HG03469 (cell line): ENCODE results near the gene CTDNEP1.

Source experiments
- ATAC-seq: cut with Tn5 transposase; IDR thresholded peaks from one replicate; pipeline ENCODE4 v1.9.1; 2021; ENCODE audit warnings: mild to moderate bottlenecking, moderate library complexity, moderate number of reproducible peaks; ENCODE audit not compliant: unreplicated experiment

CTDNEP1 gene

DNA sequence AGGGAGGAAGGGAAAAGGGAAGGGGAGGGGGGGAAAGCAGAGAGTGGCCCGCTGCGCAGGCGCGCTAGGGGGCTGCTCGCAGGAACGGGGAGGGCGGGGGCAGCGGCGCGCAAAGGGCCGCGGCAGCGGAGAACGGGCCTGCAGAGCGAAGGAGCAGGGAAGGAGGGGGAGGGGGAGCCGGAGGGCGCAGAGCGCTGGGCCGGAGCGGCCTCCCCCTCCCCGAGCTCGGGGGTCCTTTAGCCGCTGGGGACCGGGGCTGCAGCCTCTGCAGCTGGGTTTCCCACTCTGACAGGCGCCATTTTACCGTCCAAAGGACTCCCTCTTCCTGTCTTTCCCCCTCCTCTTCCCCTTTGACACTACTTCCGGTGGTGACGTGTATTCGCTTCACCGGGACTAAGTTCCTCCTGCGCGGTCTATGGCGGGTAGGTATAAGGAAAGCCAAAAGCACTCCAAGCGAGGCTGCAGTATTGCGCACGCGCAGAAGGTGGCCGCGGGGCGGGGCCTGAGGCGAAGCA is at the start of gene CTDNEP1:
Gene CTDNEP1 (minus strand): TSS at position 74 of the 515 bp plus-strand sequence. CDS start 438 bp downstream, outside the sequence.
- ATAC-seq, result peak; percentile 70

DNA sequence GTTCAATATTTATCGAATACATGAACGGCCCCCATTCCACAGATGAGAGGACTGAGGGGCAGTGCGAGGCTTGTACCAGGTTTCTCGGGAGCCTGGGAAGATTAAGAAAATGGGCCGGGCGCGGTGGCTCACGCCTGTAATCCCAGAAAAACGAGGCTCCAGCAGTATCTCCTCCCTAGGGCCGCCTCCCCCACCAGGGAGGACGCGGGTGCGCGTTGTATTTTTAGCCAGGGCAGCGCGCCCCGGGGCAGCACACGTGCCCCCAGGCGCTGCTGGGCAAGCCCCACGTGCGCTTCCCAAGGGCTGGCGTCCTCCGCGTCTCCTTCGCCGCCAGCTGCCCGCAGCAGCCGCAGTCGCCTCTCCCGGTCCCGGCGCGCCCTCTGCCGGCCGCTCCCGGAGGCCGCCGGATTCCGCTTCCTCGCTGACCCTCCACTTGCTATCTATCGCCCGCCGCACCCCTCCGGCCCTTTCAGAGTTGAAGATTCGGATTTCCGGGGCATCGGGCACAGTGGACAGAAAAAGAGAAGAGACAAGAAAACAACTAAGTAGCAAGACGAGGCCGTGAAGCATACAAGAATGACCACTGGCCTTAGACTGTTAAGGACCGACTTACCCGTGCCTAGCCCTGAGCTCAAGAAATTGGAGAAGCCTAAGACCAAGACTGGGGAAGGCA is 44.8 kb upstream of the CTDNEP1 start:
- no peak for ATAC-seq

DNA sequence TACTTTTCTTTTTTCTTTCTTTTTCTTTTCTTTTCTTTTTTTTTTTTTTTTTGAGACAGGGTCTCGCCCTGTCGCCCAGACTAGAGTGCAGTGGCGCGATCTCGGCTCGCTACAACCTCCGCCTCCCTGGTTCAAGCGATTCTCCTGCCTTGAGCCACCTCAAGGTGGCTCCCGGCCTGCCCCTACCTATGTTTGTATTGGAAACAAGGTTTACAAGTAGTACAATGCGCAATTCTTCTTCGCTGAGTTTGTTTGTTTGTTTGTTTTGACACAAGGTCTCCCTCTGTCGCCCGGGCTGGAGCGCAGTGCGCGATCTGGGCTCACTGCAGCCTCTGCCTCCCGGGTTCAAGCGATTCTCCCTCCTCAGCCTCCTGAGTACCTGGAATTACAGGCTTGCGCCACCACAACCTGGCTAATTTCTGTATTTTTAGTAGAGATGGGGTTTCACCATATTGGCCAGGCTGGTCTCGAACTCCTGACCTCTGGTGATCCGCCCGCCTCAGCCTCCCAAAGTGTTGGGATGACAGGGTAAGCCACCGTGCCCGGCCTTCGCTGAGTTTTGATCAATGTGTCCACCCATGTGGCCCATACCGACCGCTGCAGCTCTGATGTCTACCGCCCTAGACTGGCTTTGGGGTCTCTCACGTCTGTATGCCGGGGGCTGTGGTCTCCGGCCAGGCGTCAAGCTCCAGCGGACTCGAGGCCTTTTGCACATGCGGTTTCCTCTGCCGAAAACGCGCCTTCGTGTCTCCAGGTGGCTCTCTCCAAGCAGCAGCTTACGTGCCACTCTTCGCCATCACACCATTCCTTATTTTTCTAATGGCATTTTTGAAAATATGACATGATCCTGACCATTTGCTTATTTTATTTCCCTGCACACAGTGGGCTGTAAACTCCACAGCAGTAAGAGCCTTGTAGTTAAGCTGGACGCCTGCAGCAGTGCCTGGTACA is 44.0 kb upstream of the CTDNEP1 start:
- no peak for ATAC-seq

DNA sequence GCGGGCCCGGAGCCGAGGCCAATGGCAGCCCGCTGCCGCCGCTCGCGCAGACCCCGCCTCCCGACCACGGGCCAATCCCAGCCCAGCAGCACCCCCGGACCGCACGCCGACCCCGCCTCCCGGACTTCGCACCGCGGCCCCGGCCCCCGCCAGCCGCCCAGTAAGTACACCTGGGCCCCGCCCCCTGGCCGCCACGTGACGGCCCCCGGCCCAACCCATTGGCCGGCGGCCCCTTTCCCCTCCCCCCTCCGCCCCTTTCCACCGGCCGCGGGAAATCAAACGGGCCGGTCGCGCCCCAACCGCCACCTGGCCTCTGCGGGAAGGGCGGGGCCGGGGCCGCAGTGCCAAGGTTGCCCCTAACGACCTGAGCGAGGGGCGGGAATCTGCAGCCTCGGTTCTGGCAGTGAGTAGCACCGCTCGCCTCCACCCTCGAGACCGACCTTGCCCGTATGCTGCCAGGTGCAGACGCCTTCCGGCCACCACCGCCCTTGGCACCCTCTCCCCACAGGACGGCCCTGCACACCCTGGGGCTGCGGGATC is 43.1 kb upstream of the CTDNEP1 start, which contains the start of gene YBX2:
Gene YBX2 (minus strand): TSS at position 26 of the 540 bp plus-strand sequence. CDS start 139 bp downstream, outside the sequence.
- ATAC-seq, result no peak

DNA sequence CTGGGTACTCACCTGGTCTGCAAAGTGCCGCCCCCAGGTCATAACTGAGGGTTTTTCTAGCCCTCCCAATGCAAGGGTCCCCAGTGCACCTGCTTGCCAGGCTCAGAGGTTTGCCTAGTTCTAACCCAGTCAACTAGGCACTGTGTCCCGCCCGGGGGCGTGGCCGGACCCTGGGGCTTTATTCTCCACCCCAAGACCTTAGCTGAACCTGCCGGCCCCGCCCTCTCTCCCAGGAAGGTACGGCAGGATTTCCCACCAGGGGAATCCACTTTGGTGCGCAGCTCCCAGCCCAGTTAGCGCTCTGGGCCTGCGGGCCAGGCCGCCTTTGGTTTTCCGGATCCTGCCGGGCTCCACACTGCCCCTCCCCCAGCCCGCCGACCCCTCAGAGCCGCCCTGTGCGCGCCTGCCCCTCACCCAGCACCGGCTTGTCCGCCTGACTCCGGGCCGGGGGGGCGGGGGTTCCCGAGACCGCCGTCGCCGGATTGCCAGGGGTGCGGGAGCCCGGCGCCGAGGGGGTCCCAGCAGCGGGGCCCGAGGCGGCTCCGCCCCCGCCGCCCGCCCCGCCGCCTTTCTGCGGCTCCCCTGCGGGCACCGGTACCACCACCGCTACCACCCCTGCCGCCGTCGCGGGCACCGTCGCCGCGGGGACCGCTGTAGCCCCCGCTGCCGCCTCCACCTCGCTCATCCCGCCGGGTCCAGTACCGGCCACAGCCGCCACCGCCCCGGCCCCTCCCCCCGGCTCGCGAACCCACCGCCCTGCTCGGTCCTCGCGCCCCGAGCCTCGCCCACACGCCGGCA is 42.5 kb upstream of the CTDNEP1 start:
- ATAC-seq, result no peak

DNA sequence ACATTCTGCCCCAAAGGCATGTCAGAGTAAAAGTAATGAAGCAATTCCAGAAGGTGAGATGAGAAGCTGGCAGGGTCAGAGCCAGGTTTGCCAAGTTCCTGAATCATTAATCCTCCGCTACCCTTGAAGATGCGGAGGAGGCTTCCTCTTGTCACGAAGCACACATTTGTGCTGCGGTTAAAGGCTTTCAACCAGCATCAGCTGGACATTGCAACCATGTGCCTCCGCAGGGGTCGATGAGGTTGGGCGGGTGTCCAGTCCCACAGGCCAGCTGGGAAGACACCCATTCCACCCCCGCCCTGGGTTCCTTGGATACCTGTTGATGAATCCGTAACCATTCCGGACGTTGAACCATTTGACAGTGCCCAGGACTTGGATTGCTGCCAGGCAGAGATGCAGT is 41.6 kb upstream of the CTDNEP1 start:
- ATAC-seq, result no peak

DNA sequence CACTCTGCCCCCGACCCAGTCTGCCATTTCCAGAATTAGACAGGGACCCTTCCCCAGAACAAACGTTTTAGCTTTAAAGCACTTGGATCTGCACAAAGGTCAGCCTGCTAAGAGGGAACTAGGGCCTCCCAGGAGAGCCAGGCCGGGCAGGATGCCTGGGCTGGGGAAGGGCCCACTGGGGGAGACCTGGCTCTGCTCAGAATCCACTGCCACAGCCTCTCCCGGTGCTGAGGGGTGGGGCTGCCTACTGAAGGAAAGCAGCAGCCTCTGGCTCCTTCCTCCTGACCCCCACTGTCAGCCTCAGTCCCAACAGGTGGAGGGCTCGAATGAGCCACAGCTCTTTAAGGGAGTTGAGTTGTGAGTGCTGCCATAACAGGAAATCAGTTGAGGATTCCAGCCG is 41.2 kb upstream of the CTDNEP1 start:
- ATAC-seq, result no peak

DNA sequence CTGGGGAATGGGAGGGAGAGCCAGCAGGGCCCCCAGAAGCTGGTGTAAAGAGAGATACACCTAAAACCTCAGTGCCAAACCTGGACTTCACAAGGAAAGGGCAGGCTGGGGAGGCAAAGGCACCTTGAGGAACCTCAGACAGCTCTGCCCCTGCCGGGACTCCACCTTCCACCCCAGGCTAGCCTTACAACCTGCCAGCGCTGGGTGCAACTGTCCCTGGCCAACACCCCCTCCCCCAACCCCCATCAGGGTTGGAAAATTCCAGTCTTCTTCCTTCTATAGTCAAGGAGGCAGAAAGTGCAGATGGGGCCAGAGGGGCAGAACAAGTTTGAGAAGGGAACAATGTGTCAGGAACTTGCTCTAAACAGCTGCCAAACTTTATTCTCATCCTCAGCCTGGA is 40.7 kb upstream of the CTDNEP1 start:
- no peak for ATAC-seq

DNA sequence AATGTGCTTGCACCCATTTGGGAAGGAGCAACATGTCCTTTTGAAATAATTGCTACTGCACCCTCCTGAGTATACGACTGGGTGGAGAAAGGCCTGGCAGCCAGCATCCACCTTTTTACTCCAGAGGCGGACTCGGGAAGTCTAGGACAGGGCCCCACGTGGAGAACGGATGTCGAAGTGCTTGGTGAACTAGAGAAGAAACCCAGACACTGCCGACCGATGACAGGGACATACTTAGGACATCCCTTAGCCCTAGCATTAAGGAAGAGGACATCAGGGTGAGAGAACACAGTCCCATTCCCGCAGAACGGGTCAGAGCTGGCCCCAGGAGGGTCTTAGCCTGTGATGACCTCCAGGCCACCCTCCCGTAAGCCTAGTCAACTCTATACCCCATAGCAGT is 39.2 kb upstream of the CTDNEP1 start:
- ATAC-seq, result no peak

DNA sequence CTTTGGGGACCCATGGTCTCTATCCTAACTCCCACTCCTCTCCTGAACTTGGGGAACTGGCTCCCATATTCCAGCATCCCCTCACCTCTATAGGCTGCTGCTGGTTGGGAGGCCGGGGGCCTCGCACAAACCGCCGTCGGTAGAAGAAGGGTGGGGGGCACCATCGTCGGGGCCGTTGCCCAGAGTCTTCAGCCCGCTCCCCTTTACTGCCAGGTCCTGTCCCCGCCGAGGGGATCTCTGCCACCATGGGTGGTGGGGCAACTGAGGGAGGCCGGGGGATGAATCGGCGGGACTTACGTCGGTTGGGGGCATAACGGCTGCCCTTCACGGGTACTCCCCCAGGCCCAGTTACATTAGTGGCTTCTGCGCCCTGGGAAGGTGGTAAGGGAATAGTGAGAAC is 38.6 kb upstream of the CTDNEP1 start:
- no peak for ATAC-seq

DNA sequence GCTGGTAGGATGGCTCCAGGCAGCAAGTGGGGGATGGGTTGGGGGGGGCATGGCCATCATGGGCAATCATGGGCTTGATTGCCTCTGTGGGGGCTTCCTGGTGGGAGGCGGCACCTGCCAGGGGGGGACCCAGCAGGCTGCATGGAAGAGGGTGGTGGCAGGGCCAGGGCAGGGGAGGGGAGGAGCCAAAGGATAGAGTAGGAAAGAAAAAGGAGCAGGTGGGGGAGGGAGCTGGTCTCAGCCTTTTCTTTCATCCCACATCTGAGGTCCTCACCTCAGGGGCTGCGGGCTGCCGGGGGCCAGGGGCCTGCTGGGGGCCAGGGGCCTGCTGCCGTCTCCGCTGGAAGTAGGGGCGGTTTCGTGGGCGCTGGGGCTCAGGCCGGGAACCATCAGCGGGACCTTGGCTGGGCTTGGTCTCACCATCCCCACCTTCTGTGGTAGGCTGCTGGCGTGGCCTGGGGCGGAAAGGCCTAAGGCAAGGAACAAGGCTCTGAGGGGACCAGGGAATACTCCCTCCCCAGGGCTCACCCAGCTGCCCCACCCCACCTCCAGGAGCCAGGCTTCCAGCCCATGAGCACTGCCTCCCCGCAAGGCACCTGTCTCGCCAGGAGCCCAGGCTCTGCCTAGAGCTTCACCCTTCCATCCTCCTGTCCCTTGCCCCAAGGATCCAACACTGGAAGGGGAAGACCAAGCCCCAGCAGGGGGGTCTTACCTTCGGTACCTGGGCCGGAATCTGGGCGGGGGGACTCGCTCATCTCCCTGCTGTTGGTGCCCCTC is 37.9 kb upstream of the CTDNEP1 start:
- no peak for ATAC-seq

DNA sequence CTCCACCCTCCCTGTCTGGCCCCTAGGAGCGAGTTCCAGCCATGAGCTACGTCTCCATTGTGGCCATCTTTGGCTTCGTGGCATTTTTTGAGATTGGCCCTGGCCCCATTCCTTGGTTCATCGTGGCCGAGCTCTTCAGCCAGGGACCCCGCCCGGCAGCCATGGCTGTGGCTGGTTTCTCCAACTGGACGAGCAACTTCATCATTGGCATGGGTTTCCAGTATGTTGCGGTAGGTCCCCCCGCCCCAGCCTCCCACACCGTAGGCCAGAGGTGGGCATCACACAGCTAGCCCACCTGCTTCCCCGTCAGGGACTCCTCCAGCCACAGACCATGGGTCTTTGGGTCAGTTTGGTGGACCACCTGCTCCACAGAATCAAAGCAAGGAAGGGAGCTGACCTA is 34.1 kb upstream of the CTDNEP1 start:
- ATAC-seq, result no peak

DNA sequence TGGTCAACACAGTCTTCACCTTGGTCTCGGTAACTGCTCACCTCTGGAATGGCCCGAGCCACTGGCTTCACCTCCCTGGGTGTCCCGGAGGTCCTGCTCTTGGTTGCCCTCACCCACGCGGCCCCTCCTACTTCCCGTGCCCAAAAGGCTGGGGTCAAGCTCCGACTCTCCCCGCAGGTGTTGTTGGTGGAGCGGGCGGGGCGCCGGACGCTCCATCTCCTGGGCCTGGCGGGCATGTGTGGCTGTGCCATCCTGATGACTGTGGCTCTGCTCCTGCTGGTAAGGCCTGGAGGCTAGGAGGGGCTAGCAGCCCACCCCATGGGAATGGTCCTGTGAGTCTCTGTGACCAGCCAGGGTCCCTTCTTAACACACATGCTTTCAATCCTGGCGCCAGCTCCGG is 33.4 kb upstream of the CTDNEP1 start:
- ATAC-seq, result no peak

DNA sequence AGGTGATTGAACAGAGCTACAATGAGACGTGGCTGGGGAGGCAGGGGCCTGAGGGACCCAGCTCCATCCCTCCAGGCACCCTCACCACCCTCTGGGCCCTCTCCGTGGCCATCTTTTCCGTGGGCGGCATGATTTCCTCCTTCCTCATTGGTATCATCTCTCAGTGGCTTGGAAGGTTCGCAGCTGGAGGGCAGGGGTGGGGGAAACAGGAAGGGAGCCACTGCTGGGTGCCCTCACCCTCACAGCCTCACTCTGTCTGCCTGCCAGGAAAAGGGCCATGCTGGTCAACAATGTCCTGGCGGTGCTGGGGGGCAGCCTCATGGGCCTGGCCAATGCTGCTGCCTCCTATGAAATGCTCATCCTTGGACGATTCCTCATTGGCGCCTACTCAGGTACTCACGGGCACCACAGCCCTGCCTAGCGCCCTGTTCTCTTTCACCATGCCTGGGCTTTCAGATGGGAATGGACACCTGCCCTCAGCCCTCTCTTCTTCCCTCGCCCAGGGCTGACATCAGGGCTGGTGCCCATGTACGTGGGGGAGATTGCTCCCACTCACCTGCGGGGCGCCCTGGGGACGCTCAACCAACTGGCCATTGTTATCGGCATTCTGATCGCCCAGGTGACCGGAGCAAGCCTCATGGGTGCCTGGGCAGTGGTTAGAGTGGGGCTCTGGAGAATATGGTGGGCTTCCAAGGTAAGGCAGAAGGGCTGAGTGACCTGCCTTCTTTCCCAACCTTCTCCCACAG is 32.1 kb upstream of the CTDNEP1 start:
- ATAC-seq, result no peak

DNA sequence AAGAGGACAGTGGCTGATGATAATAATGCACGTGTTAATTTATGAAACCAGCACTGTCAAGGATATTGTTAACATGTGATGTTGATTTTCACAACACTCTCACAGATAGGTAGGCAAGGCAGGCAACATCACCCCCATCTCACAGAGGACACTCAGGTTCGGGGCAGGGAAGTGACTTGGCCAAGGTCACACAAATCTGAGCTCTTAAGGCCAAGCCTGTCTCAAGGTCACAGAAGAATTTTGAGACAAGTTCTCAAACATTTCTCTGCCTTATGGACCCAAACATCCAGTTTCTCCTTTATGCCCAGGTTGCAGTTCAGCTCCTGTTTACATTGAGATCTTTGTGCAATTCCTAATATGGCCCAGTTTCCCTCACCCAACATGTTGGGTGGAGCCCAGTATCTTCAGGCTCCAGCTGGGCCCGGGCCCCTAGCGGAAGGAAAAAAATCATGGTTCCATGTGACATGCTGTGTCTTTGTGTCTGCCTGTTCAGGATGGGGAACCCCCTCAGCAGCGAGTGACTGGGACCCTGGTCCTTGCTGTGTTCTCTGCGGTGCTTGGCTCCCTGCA is 31.3 kb upstream of the CTDNEP1 start:
- no peak for ATAC-seq

DNA sequence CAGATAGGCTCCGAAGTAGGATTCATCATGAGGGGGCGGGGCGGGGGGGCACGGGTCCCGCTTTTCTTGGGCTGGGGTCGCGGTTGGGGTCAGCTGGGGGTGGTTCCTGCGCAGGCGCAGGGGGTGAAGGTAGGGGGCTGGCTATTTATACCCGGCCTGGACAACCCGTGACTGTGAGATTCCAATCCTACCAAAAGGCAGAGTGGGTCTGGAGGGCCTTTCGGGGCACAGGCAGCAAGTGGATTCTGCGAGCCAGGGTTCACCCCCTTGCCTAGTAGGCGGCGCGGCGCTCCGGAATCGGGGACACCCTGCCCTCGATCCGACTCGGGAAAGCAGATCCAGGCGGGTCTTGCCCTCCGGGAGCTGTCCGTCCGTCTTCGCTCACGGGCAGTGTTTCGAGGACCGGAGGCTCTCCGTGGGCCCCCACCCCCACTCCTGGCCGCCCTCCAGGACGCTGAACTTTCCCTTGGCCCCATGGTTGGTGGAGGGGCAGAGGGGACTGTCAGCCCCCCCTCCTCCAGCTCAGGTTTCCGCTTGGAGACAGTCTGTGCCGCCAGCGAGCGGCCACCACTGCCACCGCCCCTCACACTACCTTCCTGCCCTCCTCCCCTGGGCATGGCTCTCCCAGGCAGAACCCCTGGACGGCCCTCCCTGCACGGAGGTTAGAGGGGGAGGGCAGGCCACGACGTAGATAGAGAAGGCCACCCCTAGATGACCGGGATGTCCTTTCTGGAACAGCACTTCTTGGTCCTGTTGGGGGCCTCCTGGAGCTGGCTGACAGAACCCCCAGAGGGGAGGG is 30.6 kb upstream of the CTDNEP1 start:
- no peak for ATAC-seq

DNA sequence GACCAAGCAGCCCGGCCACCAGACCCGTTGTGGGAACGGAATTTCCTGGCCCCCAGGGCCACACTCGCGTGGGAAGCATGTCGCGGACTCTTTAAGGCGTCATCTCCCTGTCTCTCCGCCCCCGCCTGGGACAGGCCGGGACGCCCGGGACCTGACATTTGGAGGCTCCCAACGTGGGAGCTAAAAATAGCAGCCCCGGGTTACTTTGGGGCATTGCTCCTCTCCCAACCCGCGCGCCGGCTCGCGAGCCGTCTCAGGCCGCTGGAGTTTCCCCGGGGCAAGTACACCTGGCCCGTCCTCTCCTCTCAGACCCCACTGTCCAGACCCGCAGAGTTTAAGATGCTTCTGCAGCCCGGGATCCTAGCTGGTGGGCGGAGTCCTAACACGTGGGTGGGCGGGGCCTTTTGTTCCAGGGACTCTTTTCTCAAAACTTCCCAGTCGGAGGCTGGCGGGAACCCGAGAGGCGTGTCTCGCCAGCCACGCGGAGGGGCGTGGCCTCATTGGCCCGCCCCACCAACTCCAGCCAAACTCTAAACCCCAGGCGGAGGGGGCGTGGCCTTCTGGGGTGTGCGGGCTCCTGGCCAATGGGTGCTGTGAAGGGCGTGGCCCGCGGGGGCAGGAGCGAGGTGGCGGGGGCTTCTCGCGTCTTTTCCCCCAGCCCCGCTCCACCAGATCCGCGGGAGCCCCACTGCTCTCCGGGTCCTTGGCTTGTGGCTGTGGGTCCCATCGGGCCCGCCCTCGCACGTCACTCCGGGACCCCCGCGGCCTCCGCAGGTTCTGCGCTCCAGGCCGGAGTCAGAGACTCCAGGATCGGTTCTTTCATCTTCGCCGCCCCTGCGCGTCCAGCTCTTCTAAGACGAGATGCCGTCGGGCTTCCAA is 29.8 kb upstream of the CTDNEP1 start, which contains the start of gene SLC2A4:
Gene SLC2A4 (plus strand): TSS at position 645 of the 879 bp plus-strand sequence. CDS start 217 bp downstream, at position 862.
- ATAC-seq, result no peak
